Trophoblast cell (in vitro differentiated cells and primary cell): ENCODE data around the gene MAN1C1.

Source experiments
- DNase-seq, 2 donors: peaks; one replicate each; pipeline ENCODE4 v3.0.0-alpha.2; 2016
- H2AFZ ChIP-seq: 2 replicates; pipeline ENCODE4 v1.6.1; 2013; ENCODE audit warnings: low read length, moderate library complexity, mild to moderate bottlenecking; ENCODE audit not compliant: insufficient read depth, poor library complexity
- H2AK5ac ChIP-seq: 2 replicates; pipeline ENCODE4 v1.6.1; 2013; ENCODE audit warnings: mild to moderate bottlenecking, low read length
- H2BK120ac ChIP-seq: 2 replicates; pipeline ENCODE4 v1.6.1; 2013; ENCODE audit warnings: low read length, mild to moderate bottlenecking, moderate library complexity; ENCODE audit not compliant: insufficient read depth, poor library complexity
- H2BK12ac ChIP-seq: 2 replicates; pipeline ENCODE4 v1.6.1; 2013; ENCODE audit warnings: mild to moderate bottlenecking, low read length, moderate library complexity
- H2BK5ac ChIP-seq: 2 replicates; pipeline ENCODE4 v1.6.1; 2013; ENCODE audit warnings: low read length, low read depth, moderate library complexity, mild to moderate bottlenecking; ENCODE audit not compliant: poor library complexity
- H3K14ac ChIP-seq: 2 replicates; pipeline ENCODE4 v1.6.1; 2013; ENCODE audit warnings: mild to moderate bottlenecking, low read length
- H3K18ac ChIP-seq: 2 replicates; pipeline ENCODE4 v1.6.1; 2013; ENCODE audit warnings: mild to moderate bottlenecking, low read length
- H3K23ac ChIP-seq: 2 replicates; pipeline ENCODE4 v1.6.1; 2013; ENCODE audit warnings: low read length
- H3K27ac ChIP-seq: 2 replicates; pipeline ENCODE4 v1.5.1; 2013; ENCODE audit warnings: low read depth, mild to moderate bottlenecking, inconsistent platforms, low read length, moderate library complexity
- H3K27me3 ChIP-seq: 2 replicates; pipeline ENCODE4 v1.6.1; 2013; ENCODE audit warnings: inconsistent platforms, mild to moderate bottlenecking, low read length, moderate library complexity; ENCODE audit not compliant: insufficient read depth
- H3K36me3 ChIP-seq, 2 experiments: 1 replicate in 1 of 2; 2 replicates in 1 of 2; pipeline ENCODE4 v1.6.1; 2013; ENCODE audit warnings: low read length in 2 of 2, mild to moderate bottlenecking in 2 of 2, moderate library complexity in 1 of 2; ENCODE audit not compliant: insufficient read depth in 2 of 2, control insufficient read depth in 1 of 2
- H3K4ac ChIP-seq: 2 replicates; pipeline ENCODE4 v1.6.1; 2013; ENCODE audit warnings: low read depth, mild to moderate bottlenecking, low read length, moderate library complexity
- H3K4me1 ChIP-seq, 2 experiments: 1 replicate in 1 of 2; 2 replicates in 1 of 2; pipeline ENCODE4 v1.6.1; 2013; ENCODE audit warnings: low read length in 2 of 2, mild to moderate bottlenecking in 2 of 2, moderate library complexity in 1 of 2; ENCODE audit not compliant: insufficient read depth in 2 of 2, control insufficient read depth in 1 of 2
- H3K4me2 ChIP-seq: 2 replicates; pipeline ENCODE4 v1.6.1; 2013; ENCODE audit warnings: inconsistent platforms, mild to moderate bottlenecking, low read length, moderate library complexity
- H3K4me3 ChIP-seq: 2 replicates; pipeline ENCODE4 v1.5.1; 2013; ENCODE audit warnings: mild to moderate bottlenecking, low read depth, low read length, inconsistent platforms
- H3K79me1 ChIP-seq: one replicate; pipeline ENCODE4 v1.6.1; 2013; ENCODE audit warnings: low read length
- H3K79me2 ChIP-seq: 2 replicates; pipeline ENCODE4 v1.6.1; 2013; ENCODE audit warnings: low read length, mild to moderate bottlenecking; ENCODE audit not compliant: control insufficient read depth, insufficient read depth, poor library complexity
- H3K9ac ChIP-seq: 2 replicates; pipeline ENCODE4 v1.6.1; 2013; ENCODE audit warnings: mild to moderate bottlenecking, low read length
- H3K9me3 ChIP-seq: 2 replicates; pipeline ENCODE4 v1.6.1; 2013; ENCODE audit warnings: low read depth, mild to moderate bottlenecking, control low read depth, inconsistent platforms, low read length; ENCODE audit not compliant: insufficient read depth
- H4K12ac ChIP-seq: 2 replicates; pipeline ENCODE4 v1.6.1; 2013; ENCODE audit warnings: low read depth, mild to moderate bottlenecking, low read length, moderate library complexity
- H4K8ac ChIP-seq: 2 replicates; pipeline ENCODE4 v1.6.1; 2013; ENCODE audit warnings: low read depth, mild to moderate bottlenecking, low read length, moderate library complexity
- H4K91ac ChIP-seq: one replicate; pipeline ENCODE4 v1.6.1; 2013; ENCODE audit warnings: low read depth, mild to moderate bottlenecking, low read length, moderate library complexity
- WGBS: extraction: QIAGEN DNeasy Blood & Tissue Kit; methylation state at CpG from one replicate; pipeline ENCODE4 v1.1.7; 2013; ENCODE audit warnings: missing lambda C conversion rate; ENCODE audit not compliant: insufficient read length, insufficient coverage; ENCODE audit errors: extremely low coverage; 5-methylcytosine and 5-hydroxymethylcytosine counted together

The MAN1C1 gene

DNA sequence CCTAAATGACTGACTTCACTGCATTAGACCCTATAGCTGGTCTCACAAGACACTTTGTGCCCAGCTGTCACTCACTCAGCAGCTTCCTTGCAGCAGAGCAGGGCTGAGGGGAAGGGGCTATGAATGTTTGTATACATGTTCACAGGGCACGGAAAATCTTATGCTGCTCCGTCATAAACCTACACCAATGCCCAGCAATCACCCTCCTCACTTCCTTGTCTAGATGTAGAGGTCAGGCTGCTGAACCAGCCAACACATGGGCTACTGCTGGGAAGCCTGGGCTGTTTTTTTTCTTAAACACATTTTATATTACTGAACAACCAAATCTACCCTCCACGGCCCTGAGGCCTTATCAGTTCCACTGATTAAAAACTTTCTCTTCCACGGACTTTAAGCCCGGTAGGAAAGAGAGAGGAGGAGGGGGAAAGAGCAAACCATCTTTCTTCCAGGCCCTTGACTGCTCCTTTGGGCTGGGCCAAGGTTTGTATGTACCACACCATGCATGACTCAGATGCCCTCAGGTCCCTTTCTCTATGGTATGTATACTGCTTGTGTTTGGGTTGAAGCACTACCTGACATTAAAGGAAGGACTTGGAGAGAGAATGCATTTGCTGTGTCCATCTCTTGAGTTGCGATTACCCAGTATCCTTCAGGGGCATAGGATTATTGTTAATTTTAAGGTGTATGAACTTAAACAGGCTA lies 215.9 kb downstream of the MAN1C1 start:
- H3K79me1 ChIP-seq, result no peaks in the 10 kb centered on the region
- no peak overlapping the region for H2AK5ac ChIP-seq
- no peak overlapping the region for H4K91ac ChIP-seq
- no peak overlapping the region for H3K4ac ChIP-seq
- H4K12ac ChIP-seq, result no peak overlapping the region
- H3K79me2 ChIP-seq, result no peaks in the 10 kb centered on the region
- H3K18ac ChIP-seq, result no peak overlapping the region
- WGBS, result no CpG with 5 or more reads among the region's 6 CpGs
- H3K4me3 ChIP-seq, result no peak overlapping the region
- no peaks in the 10 kb centered on the region for H3K9me3 ChIP-seq
- no peak overlapping the region for H3K4me2 ChIP-seq
- H2AFZ ChIP-seq, result no peak overlapping the region
- peaks cover 22 to 58% of the 10 kb centered on the region in 2 experiments for H3K36me3 ChIP-seq
- no peak overlapping the region for H3K27ac ChIP-seq
- no peak overlapping the region for H3K14ac ChIP-seq
- H2BK5ac ChIP-seq, result no peak overlapping the region
- H3K27me3 ChIP-seq, result no peaks in the 10 kb centered on the region
- H3K4me1 ChIP-seq, result peaks cover 0 to 2% of the 10 kb centered on the region in 2 experiments
- no peak overlapping the region for H2BK120ac ChIP-seq
- no peak overlapping the region for H4K8ac ChIP-seq
- no peak overlapping the region for H3K9ac ChIP-seq
- H2BK12ac ChIP-seq, result no peak overlapping the region
- DNase-seq, result peak; percentile 82 to 91
- H3K23ac ChIP-seq, result no peak overlapping the region

DNA sequence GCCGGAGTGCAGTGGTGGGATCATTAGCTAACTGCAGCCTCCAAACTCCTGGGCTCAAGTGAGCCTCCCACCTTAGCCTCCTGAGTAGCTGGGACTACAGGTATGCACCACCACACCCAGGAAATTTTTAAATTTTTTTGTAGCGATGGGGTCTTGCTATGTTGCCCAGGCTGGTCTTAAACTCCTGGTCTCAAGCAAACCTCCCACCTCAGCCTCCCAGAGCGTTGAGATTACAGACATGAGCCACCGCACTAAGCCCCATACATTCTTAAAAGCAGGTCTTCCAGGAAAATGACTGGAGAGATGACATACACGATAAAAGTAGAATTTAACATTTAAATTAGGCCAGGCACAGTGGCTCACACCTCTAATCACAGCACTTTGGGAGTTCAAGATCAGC lies 216.6 kb downstream of the MAN1C1 start:
- Histone ChIP-seq H4K8ac (no peak overlapping the region), H4K91ac (no peak overlapping the region), H3K23ac (no peak overlapping the region), H2BK5ac (no peak overlapping the region), H3K14ac (no peak overlapping the region), H3K4ac (no peak overlapping the region), H2BK120ac (no peak overlapping the region), H2BK12ac (no peak overlapping the region), H3K79me1 (no peaks in the 10 kb centered on the region), H3K27ac (no peak overlapping the region), H4K12ac (no peak overlapping the region), H3K36me3 (peaks cover 18 to 52% of the 10 kb centered on the region in 2 experiments), H3K18ac (no peak overlapping the region), H3K4me2 (no peak overlapping the region), H3K9me3 (no peaks in the 10 kb centered on the region), H3K4me3 (no peak overlapping the region), H2AK5ac (no peak overlapping the region), H2AFZ (no peak overlapping the region), H3K27me3 (no peaks in the 10 kb centered on the region), H3K4me1 (peaks cover 0 to 2% of the 10 kb centered on the region in 2 experiments), H3K79me2 (no peaks in the 10 kb centered on the region), H3K9ac (no peak overlapping the region)
- no CpG with 5 or more reads among the region's 5 CpGs for WGBS
- DNase-seq, result peak in 1 of 2 donors; percentile 9
